ENCODE measurements around the gene SSU72.

SSU72 gene

GRCh38 chr1:1605724-1606123 is 31.1 kb upstream of the SSU72 start:
- no peaks in the 10 kb centered on the region for H3K4me1 ChIP-seq (ENCODE audit: control insufficient read depth, insufficient read depth, low read length)
- no peak overlapping the region for H3K4me3 ChIP-seq (ENCODE audit: low read depth, low read length)
- no peaks in the 10 kb centered on the region for H3K9me3 ChIP-seq (ENCODE audit: control insufficient read depth, insufficient read depth, low read length)
- no peaks in the 10 kb centered on the region for H3K36me3 ChIP-seq (ENCODE audit: control insufficient read depth, insufficient read depth, low read length)
- peaks cover 11% of the 10 kb centered on the region for H3K27me3 ChIP-seq (ENCODE audit: control insufficient read depth, insufficient read depth, low read length)
- H3K9ac ChIP-seq (ENCODE audit: low read depth, low read length): no peak overlapping the region

DNA sequence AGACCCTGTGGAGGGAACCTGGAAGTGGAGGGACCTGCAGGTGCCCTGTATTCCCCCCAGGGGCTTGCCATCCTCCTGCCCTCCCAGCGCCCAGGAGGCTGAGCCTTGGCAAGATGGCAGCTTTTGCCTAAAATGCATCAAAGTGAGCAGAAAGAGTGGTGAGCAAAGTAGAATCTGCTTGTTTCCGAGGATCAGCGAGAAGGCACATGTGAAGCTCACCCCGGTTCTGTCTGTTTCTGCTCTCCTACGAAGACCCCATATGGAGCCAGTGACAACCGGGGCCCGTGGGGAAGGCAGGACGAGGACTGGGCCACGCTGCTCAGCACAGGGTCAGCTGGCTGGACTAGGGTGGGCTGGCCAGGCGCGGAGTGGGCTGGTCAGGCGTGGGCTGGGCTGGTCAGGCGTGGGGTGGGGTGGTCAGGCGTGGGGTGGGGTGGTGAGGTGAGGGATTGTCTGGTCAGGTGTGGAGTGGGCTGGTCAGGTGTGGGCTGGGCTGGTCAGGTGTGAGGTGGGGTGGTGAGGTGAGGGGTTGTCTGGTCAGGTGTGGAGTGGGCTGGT is 30.4 kb upstream of the SSU72 start:
- Histone ChIP-seq H3K4me1 (ENCODE audit: control insufficient read depth, insufficient read depth, low read length) (no peaks in the 10 kb centered on the region), H3K9ac (ENCODE audit: low read depth, low read length) (no peak overlapping the region), H3K36me3 (ENCODE audit: control insufficient read depth, insufficient read depth, low read length) (no peaks in the 10 kb centered on the region), H3K27me3 (ENCODE audit: control insufficient read depth, insufficient read depth, low read length) (peaks cover 12% of the 10 kb centered on the region), H3K4me3 (ENCODE audit: low read depth, low read length) (no peak overlapping the region), H3K9me3 (ENCODE audit: control insufficient read depth, insufficient read depth, low read length) (no peaks in the 10 kb centered on the region)

DNA sequence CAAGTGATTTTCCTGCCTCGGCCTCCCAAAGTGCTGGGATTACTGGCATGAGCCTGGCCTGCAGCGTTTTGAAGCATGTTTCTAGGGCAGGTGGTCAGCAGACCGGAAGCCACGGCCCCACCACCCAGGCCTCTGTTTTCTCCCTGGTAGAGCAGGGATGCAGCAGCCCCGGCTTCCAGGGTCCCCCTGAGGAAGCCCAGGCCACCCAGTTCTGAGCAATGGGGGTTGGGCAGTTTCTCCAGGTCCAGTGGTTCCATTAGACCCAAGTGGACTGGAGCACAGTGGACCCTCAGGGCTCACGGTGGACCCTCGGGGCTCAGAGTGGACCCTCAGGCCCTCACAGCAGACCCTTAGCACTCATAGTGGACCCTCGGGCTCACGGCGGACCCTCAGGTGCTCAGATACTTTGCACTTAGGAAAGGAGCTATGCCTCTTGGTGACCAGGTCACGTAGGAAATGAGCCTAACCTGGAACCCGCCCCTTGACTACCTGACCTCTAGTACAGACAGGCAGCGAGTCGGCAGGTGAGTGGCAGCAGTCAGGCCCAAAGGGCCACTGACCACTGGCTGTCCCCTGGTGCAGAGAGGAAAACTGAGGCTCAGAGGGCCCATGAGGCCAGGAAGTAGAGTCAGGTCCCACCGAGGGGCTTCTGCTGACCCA is 29.8 kb upstream of the SSU72 start:
- Histone ChIP-seq H3K36me3 (ENCODE audit: control insufficient read depth, insufficient read depth, low read length) (no peaks in the 10 kb centered on the region), H3K9me3 (ENCODE audit: control insufficient read depth, insufficient read depth, low read length) (no peaks in the 10 kb centered on the region), H3K27me3 (ENCODE audit: control insufficient read depth, insufficient read depth, low read length) (peaks cover 12% of the 10 kb centered on the region), H3K9ac (ENCODE audit: low read depth, low read length) (no peak overlapping the region), H3K4me1 (ENCODE audit: control insufficient read depth, insufficient read depth, low read length) (no peaks in the 10 kb centered on the region), H3K4me3 (ENCODE audit: low read depth, low read length) (no peak overlapping the region)

GRCh38 chr1:1603671-1604373 is 29.2 kb upstream of the SSU72 start:
- Histone ChIP-seq H3K4me3 (ENCODE audit: low read depth, low read length) (no peak overlapping the region), H3K27me3 (ENCODE audit: control insufficient read depth, insufficient read depth, low read length) (peaks cover 14% of the 10 kb centered on the region), H3K4me1 (ENCODE audit: control insufficient read depth, insufficient read depth, low read length) (no peaks in the 10 kb centered on the region), H3K9me3 (ENCODE audit: control insufficient read depth, insufficient read depth, low read length) (no peaks in the 10 kb centered on the region), H3K9ac (ENCODE audit: low read depth, low read length) (no peak overlapping the region), H3K36me3 (ENCODE audit: control insufficient read depth, insufficient read depth, low read length) (no peaks in the 10 kb centered on the region)

DNA sequence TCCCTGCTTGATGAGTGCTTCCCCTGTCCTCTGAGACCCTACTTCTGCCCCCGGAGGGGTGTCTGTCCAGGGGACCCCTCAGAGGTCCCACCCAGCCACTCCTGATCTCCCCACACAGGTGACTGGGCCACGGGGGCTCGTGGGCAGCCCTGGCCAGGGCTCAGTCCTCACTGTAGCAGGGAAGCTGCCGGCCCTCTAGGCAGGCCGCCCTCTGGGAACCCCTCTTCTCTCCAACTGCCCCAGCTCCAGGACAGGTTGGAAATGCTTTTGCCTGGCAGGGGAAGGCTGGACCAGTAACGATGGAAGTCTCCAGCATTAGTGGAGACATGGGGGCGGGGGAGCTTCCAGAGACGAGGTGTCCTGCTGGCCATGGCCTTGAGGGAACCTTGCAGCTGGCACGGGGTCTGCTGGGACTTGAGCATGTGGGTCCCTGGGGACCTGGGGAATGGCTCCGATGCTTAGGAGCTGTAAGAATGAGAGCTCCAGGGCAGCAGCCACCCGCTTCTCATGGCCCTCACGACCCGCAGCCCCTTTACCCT is 28.4 kb upstream of the SSU72 start:
- Histone ChIP-seq H3K4me3 (ENCODE audit: low read depth, low read length) (no peak overlapping the region), H3K4me1 (ENCODE audit: control insufficient read depth, insufficient read depth, low read length) (no peaks in the 10 kb centered on the region), H3K9ac (ENCODE audit: low read depth, low read length) (no peak overlapping the region), H3K27me3 (ENCODE audit: control insufficient read depth, insufficient read depth, low read length) (peaks cover 21% of the 10 kb centered on the region), H3K36me3 (ENCODE audit: control insufficient read depth, insufficient read depth, low read length) (no peaks in the 10 kb centered on the region), H3K9me3 (ENCODE audit: control insufficient read depth, insufficient read depth, low read length) (no peaks in the 10 kb centered on the region)

GRCh38 chr1:1602304-1602967 is 27.8 kb upstream of the SSU72 start:
- Histone ChIP-seq H3K4me1 (ENCODE audit: control insufficient read depth, insufficient read depth, low read length) (peaks cover 3% of the 10 kb centered on the region), H3K4me3 (ENCODE audit: low read depth, low read length) (no peak overlapping the region), H3K36me3 (ENCODE audit: control insufficient read depth, insufficient read depth, low read length) (no peaks in the 10 kb centered on the region), H3K9me3 (ENCODE audit: control insufficient read depth, insufficient read depth, low read length) (no peaks in the 10 kb centered on the region), H3K9ac (ENCODE audit: low read depth, low read length) (no peak overlapping the region), H3K27me3 (ENCODE audit: control insufficient read depth, insufficient read depth, low read length) (peaks cover 22% of the 10 kb centered on the region)

GRCh38 chr1:1601564-1602303 is 27.1 kb upstream of the SSU72 start:
- no peak overlapping the region for H3K9ac ChIP-seq (ENCODE audit: low read depth, low read length)
- no peaks in the 10 kb centered on the region for H3K36me3 ChIP-seq (ENCODE audit: control insufficient read depth, insufficient read depth, low read length)
- H3K27me3 ChIP-seq (ENCODE audit: control insufficient read depth, insufficient read depth, low read length): peaks cover 22% of the 10 kb centered on the region
- H3K9me3 ChIP-seq (ENCODE audit: control insufficient read depth, insufficient read depth, low read length): no peaks in the 10 kb centered on the region
- peaks cover 3% of the 10 kb centered on the region for H3K4me1 ChIP-seq (ENCODE audit: control insufficient read depth, insufficient read depth, low read length)
- no peak overlapping the region for H3K4me3 ChIP-seq (ENCODE audit: low read depth, low read length)

- Histone ChIP-seq H3K9me3 (ENCODE audit: control insufficient read depth, insufficient read depth, low read length) (no peaks in the 10 kb centered on the region), H3K4me1 (ENCODE audit: control insufficient read depth, insufficient read depth, low read length) (peaks cover 3% of the 10 kb centered on the region), H3K9ac (ENCODE audit: low read depth, low read length) (no peak overlapping the region), H3K4me3 (ENCODE audit: low read depth, low read length) (peak overlapping the region; percentile 50), H3K36me3 (ENCODE audit: control insufficient read depth, insufficient read depth, low read length) (no peaks in the 10 kb centered on the region), H3K27me3 (ENCODE audit: control insufficient read depth, insufficient read depth, low read length) (peaks cover 28% of the 10 kb centered on the region)
These were observed 26.3 kb upstream of the SSU72 start for GRCh38 chr1:1600861-1601563.

GRCh38 chr1:1599935-1600860 is 25.5 kb upstream of the SSU72 start, which contains the start of gene FNDC10:
Gene FNDC10 (minus strand): TSS chr1:1600135. CDS start chr1:1600015, 120 bp downstream.
- peak within 1 kb of the TSS; percentile 24 for H3K9ac ChIP-seq (ENCODE audit: low read depth, low read length)

More at GRCh38 chr1:1599935-1600860, 25.5 kb upstream of the SSU72 start, which contains the start of gene FNDC10:
- H3K27me3 ChIP-seq (ENCODE audit: control insufficient read depth, insufficient read depth, low read length): peaks cover 35% of the 10 kb centered on the region
- H3K36me3 ChIP-seq (ENCODE audit: control insufficient read depth, insufficient read depth, low read length): no peaks in the 10 kb centered on the region
- H3K4me3 ChIP-seq (ENCODE audit: low read depth, low read length): peak within 1 kb of the TSS; percentile 50
- peaks cover 3% of the 10 kb centered on the region for H3K4me1 ChIP-seq (ENCODE audit: control insufficient read depth, insufficient read depth, low read length)
- no peaks in the 10 kb centered on the region for H3K9me3 ChIP-seq (ENCODE audit: control insufficient read depth, insufficient read depth, low read length)
